GM21786 (cell line): ENCODE results near the gene DNAI4.
A peak's percentile ranks its signal among the peaks of the same experiment; 100 is the strongest.
"Not testable (repeated sequence)": the region's sequence is repeated elsewhere in the genome, so short reads cannot be mapped to it uniquely, and the experiment has no call there.

Experiments
- ATAC-seq: cut with Tn5 transposase; IDR thresholded peaks from one replicate; pipeline ENCODE4 v1.9.1; 2021; ENCODE audit not compliant: unreplicated experiment

DNAI4 gene, protein sequence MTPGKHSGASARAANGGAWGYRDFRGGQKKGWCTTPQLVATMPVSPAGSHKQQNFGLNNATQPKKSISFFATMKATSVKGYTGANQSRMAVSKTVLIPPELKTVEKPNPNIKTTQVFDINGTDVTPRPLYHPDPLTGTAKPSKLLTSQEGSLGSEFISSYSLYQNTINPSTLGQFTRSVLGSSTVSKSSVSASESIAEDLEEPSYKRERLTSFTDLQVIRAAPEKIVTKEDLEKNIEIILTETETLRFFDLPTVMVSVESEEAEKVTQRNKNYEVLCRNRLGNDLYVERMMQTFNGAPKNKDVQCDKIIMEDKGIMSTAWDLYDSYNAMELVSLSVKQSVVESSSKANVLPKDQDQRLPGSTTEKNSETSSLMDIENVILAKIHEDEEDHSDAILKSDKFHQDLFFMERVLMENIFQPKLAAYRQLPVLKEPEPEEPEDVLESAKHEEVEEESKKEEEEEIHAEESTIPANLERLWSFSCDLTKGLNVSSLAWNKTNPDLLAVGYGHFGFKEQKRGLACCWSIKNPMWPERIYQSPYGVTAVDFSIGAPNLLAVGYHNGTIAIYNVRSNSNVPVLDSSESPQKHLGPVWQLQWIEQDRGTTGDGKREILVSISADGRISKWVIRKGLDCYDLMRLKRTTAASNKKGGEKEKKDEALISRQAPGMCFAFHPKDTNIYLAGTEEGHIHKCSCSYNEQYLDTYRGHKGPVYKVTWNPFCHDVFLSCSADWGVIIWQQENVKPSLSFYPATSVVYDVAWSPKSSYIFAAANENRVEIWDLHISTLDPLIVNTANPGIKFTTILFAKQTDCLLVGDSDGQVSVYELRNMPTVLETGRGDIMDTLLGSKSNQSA

DNA sequence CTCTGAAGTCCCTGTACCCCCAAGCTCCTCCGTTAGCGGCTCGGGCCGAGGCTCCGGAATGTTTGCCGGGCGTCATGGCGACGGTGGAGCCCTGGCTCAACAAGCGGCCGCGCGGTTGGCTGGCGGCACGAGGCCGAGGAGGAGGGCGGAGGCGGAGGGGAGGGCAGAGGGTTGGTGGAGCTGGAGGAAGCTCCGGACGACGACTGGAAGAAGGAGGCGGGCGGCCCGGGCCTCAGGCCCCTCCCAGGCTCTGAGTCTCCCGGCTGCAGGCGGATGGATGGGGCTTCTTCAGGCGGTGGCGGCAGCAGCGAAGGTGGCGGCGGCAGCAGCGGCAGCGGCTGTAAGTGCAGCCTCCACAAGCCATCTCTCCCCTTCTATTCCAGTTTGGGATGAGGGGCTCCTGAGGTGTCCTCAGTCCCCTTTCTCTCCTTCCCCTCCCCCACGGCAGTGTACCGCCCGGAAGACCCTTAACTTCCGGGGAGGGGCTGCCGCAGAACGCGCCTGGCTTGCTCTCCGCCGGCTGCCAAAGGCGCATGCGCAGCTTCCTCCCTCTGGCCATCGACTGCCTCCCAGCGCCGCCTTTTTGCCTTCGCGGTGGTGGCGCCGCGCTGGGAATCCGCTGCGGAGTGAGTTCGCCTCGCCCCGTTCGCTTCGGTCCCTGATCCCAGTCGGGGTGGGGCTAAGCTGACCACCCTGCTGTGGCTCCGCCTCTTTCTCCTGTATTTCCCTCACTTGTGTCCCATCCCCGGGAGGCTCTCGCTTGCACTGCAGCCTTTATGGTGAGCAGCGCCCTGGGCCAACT, at the start of gene DNAI4, which contains the start of gene MIER1:
TSS of gene DNAI4 (minus strand) at position 101 of the 802 bp plus-strand sequence. CDS start at position 76, 25 bp downstream.
TSS of gene MIER1 (plus strand) at position 235 of the 802 bp plus-strand sequence. CDS start at position 274, 39 bp downstream.
- ATAC-seq = peak; percentile 95

DNA sequence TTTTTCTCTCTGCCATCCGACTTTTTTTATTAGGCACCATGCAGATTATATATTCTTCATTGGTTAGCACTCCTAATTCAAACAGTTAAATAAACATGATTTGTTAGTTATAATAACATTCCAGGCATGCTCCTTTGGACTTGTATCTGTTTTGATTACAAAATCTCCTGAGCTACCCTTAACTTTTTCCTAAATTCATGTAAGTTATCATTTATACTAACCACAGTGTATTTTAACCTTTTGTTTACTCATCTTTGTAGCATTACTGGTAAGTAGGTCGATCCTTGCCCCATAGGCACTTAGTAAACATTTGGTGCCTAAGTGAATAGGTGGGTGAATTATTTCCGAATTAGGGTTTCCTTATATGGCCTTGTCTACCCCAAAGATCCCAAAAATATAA, 43.9 kb upstream of the DNAI4 start:
- ATAC-seq = no peak

DNA sequence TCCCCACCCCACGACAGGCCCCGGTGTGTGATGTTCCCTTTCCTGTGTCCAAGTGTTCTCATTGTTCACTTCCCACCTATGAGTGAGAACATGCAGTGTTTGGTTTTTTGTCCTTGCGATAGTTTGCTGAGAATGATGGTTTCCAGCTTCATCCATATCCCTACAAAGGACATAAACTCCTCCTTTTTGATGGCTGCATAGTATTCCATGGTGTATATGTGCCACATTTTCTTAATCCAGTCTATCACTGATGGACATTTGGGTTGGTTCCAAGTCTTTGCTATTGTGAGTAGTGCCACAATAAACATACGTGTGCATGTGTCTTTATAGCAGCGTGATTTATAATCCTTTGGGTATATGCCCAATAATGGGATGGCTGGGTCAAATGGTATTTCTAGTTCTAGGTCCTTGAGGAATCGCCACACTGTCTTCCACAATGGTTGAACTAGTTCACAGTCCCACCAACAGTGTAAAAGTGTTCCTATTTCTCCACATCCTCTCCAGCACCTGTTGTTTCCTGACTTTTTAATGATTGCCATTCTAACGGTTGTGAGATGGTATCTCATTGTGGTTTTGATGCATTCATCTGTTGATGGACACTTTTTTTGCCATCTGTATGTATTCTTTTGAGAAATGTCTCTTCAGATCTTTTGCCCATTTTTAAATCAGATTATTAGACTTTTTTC, 41.7 kb upstream of the DNAI4 start:
- not testable (repeated sequence) for ATAC-seq

GRCh38 chr1:66957938-66958337, 33.3 kb upstream of the DNAI4 start:
- no peak for ATAC-seq

DNA sequence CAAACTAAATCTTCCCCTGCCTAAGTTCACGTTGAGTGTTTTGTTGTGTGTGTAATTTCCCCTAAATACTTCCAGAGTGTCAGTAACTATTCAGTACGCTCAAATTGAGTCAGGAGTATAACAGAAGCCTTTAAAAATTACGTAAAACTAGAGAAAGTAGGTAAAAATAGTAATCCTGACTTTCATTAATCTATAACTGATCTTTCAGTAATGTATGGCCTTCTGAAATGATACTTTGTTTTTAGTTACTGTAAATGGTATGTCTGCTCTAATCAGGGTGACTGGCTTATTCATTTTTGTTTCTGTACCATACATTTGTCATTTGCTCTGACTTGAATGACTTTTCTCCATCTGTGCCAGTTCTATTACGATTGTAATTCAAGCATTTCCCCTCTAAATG, 29.6 kb upstream of the DNAI4 start:
- ATAC-seq = peak; percentile 84

GRCh38 chr1:66951513-66951912, 26.9 kb upstream of the DNAI4 start:
- ATAC-seq = no peak

DNA sequence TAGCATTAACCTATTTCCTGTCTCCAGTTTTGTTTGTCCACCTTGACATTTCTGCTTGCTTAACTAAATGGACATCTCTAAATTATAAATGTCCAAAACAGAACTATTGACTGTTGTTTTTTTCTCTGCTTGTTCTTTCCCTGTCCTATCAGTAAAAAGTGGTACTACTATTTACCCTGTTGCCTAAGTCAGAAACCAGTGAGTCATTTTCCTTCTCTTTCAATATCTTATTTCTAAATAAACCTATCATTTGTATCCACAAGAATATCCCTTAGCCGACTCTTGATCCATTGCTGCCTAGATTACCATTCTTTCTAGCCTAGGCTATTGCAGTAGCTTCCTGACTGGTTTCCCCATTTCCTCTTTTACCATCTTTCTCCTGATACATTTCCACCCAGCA, 22.6 kb upstream of the DNAI4 start:
- ATAC-seq = no peak

GRCh38 chr1:66945316-66945715, 20.7 kb upstream of the DNAI4 start:
- no peak for ATAC-seq

DNA sequence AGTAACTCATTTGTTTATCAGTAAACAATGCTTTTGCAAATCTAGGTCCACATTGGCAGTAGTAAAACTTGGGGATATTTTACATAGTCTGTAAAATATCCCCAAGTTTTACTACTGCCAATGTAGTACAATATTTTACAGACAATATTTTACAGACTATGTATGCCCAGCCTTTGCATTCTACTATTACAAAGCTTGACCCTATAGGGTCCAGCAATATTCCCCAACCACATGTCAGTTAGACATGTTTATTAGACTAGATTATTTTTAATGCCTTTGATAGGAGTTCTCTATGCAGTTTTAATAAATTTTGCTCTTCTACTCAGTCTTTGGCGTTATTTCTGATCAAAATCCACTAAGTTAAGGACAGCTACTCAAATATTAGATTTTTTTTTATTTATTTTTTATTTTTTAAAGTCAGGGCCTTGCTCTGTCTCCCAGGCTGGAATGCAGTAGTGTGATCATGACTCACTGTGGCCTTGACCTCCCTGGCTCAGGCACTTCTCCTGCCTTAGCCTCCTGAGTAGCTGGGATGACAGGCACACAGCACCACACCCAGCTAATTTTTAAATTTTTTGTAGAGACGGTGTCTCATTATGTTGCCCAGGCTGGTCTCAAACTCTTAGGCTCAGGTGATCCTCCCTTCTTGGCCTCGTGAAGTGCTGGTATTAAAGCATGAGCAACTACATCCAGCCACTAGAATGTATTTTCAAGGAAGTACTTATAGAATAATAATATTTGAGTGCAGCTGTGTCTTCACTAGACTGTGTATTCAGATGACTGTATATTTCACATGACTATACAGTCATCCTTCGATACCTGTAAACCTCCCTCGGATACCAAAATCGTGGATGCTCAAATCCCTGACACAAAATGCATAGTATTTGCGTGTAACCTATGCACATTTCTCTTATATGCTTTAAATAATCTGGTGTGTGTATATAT, 19.9 kb upstream of the DNAI4 start:
- no peak for ATAC-seq

GRCh38 chr1:66943361-66943969, 18.8 kb upstream of the DNAI4 start:
- ATAC-seq = no peak

DNA sequence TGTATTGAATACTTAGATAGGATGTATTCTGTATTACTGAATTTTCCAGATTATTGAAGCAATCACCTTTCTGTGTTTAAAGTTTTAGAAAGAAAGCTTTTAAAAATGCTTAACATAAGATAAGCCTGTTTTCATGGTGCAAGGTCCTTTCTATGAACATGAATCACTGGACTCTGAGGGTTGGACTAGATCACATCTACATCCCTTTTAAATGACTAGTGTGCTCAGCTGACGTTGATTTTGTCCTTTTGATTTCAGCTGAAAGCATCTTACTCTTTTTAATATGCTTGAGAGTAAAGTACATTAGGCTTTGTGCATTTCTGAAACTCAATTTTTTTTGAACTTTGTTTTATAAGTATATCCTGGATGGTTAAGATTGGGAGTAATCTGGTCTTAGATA, 16.3 kb upstream of the DNAI4 start:
- ATAC-seq = no peak

GRCh38 chr1:66938613-66939012, 14.0 kb upstream of the DNAI4 start:
- ATAC-seq = no peak

- no peak for ATAC-seq
These were observed 13.0 kb upstream of the DNAI4 start for GRCh38 chr1:66937529-66938234.

DNA sequence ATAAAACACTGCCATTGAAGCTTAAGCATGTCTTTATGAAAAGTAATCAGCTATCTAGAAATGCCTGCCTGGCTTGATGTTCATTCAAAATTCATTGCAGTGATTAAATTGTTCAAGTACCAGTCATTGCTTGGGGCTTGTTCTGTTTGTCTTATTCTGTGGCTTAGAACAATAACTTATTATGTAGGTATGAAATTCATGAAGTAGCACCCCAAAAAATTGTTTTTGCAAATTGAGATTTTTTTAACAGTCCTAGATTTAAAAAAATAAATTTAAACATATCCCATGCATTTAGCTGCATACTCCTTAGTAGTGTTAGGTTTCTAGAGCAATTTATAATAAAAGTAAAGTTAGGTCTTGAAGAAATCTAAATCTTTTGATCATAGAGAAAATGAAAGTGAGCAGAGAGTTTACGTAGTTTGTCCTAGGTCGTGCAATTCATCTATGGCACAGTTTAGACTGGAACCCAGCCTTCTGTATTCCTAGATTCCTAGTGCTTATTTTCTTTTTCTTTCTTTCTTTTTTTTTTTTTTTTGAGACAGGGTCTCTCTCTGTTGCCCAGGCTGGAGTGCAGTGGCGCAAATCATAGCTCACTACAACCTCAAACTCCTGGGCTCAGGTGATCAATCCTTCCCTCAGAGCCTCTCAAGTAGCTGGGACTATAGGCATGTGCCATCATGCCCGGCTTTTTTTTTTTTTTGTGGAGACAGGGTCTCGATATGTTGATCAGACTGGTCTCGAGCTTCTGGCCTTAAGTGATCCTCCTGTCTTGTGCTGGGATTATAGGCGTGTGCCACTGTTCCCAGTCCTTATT, 9.4 kb upstream of the DNAI4 start:
- ATAC-seq = no peak

- no peak for ATAC-seq
These were observed 7.6 kb upstream of the DNAI4 start for GRCh38 chr1:66932291-66932690.

- no peak for ATAC-seq
These were observed 6.9 kb upstream of the DNAI4 start for GRCh38 chr1:66931590-66931989.

DNA sequence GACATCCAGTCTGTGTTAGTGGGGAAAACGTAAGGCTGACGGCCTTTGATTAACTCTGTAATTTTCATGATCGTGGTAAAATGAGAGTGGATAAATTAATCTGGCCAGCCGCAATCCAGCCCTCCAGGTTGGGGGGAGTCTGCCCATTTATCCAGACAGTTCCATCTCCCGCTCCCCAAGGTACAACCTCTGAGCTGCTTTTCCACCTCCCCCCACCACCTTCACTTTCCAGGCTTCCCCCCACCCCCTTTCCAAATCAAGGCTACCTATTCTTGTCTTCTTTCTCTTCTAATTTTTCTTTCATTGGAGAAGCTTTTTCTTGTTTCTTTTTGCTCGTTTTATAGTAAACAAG, 6.1 kb upstream of the DNAI4 start:
- no peak for ATAC-seq
